GM18907 (cell line): Measurements from ENCODE around the gene SNED1.
"Not testable (repeated sequence)": the region's sequence is repeated elsewhere in the genome, so short reads cannot be mapped to it uniquely, and the experiment has no call there.

ENCODE experiments used
- ATAC-seq: cut with Tn5 transposase; IDR thresholded peaks from one replicate; pipeline ENCODE4 v1.9.1; 2021; ENCODE audit warnings: mild to moderate bottlenecking, moderate library complexity; ENCODE audit not compliant: unreplicated experiment

Gene SNED1

DNA sequence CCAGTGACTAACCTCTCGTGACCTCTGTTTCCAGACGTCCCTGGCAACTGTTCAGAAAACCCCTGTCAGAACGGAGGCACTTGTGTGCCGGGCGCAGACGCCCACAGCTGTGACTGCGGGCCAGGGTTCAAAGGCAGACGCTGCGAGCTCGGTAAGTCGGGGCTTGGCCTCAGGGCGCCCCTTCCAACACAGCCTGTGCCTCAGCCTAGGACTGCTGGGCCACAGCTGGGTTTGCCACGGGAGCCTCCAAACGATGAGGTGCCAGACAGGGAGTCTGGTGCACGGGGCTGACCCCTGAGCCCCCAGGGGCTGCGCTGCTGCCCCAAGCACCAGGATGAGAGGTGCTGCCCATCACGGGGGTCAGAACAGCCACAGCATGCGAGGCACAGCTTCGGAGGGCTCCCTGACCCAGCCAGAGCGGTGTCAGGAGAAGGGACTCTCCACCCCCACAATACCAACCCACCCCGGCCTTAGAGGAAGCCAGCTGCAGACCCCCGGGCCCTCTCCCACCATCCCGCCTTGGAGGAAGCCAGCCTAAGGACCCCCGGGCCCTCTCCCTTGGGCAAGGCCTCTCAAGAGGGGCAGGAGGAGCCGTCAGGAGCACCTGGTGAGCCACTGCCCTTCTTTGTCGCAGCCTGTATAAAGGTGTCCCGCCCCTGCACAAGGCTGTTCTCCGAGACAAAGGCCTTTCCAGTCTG, 83.4 kb downstream of the SNED1 start:
- ATAC-seq, result no peak

DNA sequence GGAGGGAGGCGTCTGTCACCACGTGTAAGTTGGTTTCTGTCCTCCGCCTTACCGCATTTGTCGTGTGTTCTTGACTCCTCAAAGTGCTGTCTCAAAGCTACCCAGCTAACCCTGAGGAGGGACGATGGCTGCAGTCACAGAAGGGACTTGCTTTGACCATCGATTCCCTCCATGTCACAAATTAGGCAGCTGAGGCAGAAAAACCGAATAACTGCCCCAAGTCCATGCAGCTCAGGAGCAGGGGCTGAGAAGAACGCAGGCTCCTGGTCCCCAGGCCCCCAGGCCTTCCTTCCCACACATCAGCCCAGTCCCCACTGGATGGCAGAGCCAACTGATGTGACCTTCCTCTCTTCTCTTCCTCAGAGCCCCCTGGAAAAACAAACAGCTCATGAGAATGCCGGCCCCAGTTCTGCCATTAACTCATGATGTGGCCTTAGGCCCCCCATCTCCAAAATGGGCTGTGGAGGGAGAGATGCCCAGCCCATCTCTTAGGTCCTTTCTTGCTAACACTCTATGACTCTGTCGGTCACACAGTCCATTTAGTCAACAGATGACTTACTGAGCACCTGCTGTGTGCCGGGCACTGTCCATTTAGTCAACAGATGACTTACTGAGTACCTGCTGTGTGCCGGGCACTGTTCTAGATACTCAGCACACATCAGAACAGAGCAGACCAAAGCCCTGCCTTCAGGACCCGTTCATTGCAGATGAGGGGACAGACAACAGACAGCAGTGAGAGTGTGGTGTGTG, 84.1 kb downstream of the SNED1 start:
- no peak for ATAC-seq

DNA sequence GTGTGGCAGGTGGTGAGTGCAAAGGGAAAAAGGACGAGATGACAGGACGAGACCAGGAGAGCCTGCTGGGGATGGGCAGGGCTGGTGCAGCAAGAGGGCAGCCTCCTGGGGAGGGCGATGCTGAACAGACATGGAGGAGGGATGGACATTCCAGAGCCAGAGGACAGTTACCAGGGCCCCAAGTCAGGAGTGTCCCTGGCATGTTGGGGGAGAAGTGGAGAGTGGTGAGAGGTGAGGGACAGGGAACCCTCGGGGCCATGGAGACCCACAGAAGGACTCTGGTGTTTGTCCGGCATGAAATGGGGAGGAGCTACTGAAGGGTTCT, 84.6 kb downstream of the SNED1 start:
- ATAC-seq, result no peak

DNA sequence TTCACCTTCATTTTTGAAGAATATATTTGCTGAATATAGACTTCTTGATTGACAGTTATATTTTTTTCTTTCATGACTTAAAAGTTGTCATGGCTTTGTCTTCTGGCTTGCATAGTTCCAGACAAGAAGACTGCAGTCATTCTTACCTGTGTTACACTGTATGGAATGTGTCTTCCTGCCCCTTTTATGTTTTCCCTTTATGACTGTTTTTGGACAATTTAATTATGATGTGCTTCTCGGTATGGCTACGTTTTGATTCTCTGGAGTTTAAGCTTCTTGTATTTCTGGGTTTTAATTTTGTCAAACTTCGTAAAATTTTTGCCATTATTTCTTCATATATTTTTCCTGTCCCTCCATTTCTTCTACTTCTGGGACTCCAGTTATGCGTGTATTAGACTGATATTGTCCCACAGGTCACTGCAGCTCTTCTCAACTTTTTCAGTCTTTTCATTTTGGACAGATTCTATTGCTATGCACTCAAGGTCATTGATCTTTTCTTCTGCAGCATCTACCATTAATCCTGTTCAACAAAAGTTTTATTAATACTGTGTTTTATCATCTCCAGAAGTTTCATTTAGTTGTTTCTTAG, 86.5 kb downstream of the SNED1 start:
- no peak for ATAC-seq

DNA sequence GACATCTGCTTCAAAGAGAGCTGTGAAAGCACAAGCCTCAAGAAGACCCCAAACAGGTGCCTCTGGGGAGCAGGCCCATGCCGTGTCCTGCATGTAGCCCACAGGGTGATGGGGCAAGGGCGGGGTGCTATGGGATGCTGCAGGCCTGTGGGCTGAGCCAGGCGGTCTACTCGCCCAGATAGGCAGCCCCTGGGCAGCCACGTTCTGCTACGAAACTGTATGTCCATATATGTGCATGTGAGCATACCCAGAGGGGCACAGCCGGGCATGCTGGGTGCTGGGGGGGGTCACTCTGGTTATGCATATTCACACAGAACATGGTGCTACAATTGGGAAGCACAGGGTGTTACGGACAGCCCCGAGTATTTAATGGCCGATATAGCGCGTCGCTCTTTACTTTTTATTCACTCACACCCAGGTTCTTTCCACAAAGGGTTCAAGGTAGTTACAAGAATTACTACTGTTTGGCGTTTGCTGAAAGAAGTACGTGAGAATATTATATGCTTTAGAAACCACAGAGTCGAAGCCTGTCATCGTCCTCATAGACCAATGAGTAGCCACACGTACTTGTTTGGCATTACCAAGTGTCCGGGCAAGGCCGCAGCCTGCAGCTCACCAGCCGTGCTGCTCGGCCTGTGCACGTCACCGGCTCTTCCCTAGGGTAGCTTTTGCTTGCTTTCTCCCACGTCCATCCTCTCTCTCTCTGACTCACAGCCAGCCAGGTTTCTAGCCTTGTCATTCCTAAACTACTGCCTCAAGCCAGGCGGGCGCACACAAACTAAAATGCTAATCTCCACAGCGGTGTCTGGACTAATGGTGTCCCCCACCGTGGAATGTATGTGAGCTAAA, 89.2 kb downstream of the SNED1 start:
- peak; percentile 49 for ATAC-seq

DNA sequence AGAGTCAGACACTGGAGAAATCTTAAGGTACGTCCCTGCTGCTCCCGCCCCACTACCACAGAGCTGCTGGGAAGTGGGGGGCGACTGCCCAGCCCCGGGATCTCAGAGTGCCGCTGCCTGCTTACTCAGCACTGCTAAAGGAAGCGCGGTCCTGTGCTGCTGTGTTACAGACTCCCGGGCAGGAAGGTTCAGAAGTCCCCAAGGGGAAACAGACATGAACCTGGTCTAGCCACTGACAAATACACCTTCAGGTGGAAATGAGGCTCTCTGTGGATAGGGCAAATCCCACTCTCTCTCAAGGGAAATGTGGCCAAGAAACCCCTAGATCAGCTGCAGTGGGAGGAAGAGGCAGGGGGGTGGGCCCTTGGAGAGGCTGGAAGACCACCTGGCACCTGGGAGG, 90.0 kb downstream of the SNED1 start:
- peak; percentile 49 for ATAC-seq

DNA sequence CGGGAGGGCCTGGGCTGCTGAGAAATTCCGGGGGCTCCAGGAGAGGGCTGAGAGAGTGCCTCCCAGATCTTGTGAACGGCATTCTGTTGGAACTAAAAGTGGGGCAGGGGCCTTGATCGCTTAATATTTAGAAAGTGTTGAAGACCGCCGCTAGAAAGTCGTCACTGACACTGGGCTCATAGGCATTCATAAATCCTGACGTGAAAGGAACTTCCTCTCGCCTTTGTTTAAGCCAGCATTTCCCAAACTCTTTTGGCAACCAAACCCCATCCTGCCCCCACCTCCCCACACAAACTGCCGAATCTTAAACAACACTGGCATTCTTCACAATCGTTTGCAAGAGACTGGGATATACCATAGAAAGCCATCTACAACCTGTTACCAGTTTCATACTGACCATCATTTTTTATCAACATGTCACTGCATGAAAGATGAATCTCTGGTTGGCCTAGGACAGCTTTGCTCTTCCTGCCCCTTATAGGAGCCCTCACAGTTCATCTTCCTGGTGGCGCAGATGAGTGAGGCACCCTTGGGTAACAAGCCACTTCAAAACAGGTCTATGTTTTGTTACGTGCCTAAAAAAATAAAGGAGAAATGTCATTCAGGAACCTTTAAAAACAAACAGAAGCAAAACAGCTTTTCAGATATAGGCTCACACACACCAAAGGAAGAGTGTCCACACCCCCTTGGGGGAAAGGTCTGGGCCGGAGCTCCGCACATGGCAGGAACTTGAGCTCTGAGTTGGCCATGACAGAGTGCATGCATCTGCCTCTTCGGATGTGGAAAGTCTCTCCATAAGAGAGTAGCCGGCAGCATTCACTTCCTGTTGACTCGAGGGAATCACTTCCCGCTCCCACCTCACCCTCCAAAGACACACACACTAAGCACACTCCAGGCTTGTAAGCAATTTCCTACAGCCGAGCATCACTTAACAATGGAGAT, 90.6 kb downstream of the SNED1 start:
- ATAC-seq, result no peak

DNA sequence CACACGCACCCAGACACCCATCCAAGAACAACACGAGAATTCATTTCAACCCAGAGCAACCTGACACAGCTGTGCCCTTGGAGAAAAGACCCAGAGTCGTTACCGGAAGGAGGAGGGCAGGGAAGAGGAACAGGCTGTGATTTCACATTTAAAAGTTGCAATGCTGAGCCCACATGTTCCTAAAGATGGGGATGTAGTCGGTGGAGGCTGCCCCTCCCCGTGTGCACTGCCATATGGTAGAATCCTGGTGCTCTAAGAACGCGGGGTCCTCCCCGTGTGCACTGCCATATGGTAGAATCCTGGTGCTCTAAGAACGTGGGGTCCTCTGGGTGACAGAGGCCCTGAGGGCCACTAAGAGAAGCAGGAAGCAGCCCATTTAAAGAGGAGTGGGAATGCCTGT, 92.8 kb downstream of the SNED1 start:
- ATAC-seq, result no peak

DNA sequence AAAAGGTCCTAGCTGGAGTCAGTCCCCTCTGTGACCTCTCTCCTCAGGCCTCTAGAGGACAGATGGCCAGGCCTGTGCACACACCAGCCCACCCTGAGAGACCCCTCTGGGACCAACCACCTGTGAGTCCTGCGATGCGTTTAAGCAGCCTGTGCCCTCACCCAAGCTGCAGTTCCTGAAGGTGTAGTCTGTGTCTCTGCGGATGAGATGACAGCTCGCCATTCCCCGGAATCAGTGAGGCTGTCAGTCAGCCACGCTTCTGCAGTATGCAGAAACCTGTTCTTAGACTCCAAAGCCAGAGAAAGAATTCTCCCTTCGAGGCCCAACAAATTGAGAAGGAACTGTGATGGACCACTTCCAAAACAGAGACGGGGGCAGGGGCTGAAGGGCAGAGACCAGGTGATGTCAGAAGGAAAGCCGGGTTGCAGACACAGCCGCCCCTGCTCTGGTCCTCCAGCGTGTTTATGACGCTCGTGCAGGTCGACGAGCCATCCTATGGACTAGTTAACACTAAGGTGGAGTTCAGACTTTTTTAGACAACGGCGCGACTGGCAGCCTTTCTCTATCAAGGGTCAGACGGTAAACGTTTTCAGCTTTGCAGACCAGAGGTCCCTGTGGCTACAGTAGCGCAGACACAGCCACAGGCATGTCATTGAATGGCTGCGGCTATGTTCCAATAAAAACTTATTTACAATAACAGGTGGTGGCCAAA, 93.5 kb downstream of the SNED1 start:
- no peak for ATAC-seq

DNA sequence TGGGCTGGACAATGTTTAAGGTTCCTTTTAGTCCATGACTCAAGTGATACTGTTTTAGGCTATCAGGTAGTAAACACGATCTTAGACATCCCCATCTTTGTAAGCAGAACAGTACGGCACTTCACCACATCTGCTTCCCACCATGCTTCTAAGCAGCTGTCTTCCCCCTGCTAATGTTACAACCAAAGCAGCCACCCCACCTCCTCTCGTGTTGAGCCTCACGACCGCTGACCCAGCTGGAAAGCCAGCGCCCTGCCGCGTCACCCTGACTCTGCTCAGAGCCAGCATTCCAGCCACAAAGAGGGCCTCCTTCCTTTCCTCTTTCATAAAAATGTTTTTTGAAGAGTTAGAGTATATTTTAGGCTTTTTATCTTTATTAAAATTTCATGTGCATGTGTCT, 94.3 kb downstream of the SNED1 start:
- no peak for ATAC-seq

DNA sequence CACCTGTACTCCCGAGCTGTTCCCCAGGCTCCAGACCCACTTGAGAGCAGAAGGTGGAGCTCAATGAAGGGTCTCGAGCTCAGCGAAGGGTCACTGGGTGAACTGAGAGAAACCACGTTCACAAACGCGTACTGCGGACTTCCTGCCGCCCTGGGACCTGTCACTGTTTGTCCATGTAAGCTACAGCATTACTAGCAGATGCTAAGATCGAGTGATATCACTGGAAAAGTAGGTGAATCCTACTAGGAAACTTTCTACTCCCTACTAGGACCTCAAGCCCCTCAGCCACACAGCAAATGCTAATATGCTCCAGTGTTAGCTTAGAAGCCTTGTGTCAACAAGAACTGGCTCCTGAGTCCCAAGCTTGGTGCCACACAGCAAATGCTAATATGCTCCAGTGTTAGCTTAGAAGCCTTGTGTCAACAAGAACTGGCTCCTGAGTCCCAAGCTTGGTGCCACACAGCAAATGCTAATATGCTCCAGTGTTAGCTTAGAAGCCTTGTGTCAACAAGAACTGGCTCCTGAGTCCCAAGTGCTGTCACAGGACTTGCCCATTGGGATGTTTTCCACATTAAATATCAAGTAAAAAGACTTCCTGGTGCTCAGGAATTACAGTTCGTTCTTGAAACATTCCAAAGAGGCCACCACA, 94.8 kb downstream of the SNED1 start:
- not testable (repeated sequence) for ATAC-seq

DNA sequence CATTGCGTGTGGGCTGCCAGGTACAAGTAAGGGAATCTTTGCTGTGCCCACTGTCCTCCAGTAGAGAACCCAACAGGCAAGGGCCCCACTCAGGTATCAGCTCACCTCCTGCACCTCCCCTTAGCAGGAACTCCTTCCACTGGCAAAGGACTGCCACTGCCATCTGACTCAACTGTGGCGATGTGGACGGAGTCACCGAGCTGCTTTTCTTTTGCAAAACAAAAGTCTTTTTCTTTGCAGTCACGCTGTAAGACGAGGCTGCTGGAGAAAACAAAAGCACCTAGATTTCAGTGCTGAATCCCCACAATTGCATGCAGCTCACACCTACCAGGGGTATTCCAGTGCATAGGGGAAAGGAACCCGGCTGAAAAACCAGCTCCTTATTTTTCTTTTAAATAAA, 95.8 kb downstream of the SNED1 start:
- no peak for ATAC-seq

DNA sequence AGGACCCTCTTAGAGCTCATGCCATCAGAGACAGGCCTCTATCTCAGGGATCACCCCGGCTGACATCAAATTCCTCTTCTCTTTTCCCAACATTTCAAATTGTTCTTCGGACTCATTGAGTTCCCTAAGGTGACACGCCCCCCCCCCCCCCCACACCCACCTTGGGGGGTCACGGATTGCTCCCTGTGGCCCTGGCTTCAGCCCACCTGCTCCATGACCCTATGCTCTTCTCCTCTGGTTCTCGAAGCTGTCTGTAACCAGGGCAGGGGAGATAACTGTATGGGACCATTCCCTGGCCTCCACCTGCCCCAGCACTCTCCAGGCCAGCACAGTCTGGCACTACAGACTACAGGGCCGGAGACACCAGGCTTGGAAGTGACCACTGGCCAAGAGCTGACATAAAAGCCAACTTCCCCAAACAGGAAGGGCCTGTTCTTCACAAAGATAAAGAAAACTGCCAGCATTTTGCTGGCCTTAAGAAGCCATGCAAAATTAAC, 96.6 kb downstream of the SNED1 start:
- ATAC-seq, result no peak

DNA sequence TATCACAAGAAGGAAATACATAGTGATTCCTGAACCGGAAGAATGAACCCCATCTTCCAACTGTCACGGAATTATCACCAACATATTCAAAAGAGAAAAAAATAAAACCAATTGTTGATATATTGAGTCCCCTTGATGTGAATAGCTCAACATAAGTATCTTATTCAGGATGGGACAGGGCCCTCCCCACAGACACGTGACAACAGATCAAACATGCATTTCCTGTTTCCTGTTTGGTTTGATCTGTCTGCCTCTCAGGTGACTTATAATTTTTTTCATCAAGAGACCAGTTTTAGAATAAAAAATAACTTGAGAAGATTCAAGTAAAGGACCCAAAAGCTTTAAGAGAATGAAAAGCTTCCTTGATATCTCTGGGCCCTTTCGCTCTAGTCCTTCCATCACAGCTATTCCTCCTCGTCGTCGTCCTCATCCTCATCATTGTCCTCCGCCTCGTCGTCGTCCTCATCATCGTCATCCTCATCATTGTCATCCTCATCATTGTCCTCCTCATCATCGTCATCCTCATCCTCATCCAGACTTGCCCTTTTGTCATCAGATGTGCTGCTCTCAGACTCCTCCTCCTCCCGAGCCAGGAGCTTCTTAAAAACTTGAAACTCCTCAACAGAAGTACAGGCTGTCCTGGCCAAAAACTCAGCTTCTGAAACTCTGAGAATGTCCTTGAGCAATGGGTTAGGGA, 97.3 kb downstream of the SNED1 start:
- no peak for ATAC-seq

DNA sequence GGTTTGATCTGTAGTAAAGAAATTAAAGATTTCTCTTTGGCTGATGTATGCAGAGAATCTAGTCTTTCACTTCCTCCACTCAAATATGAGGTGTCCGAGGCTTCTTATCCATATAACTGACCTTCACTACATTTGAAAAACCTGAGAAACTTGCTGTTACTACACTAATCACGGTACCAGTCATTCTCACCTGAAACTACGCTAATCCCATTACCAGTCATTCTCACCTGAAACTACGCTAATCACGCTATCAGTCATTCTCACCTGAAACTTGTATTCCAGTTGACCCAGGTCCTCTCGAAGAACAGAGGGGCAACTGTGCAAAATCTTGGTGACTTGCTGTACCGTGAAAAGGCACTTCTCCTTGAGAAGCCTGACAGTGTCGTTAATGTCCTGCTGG, 98.6 kb downstream of the SNED1 start:
- peak; percentile 41 for ATAC-seq

DNA sequence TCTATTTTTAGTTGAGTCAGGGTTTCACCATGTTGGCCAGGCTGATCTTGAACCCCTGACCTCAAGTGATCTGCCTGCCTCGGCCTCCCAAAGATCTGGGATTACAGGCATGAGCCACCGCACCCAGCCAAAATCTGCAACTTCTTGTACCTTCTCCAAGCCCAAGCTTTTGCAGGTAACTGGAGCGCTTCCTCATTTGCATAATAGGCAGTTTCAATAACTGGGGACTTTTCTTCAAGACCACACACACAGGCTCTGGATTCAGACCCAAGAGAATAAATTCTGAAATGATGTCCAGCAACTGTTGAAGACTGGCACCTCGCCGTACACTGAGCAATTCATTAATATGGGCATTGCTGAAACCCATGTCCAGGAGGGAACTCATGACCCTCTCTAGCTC, 100.8 kb downstream of the SNED1 start:
- ATAC-seq, result no peak

DNA sequence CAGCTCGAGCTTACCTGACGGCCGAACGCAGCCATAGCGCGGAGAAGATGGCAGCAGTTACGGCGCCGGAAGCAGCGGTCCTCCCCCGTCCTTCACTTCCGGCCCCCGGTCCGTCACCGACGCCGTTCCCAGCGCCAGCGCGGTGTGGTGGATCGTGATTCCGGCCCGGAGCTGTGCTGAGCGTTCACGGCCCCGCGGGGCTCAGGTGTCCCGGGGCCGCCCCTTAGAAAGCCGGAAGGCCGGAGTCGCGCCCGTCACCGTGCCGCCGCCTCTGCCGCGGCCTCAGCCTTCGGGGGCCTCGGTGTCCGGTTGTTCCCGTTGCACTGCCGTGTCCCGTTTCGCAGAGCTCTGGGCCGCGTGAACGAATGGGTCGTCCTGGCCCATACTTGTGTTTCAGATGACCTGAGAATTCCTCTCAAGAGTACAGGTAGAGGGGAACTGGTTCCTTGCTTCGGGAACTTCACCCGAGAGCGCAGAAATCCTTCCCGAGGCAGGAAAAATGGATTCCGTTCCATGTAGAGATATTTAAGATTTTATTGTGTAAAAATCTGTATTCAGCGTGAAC, 103.9 kb downstream of the SNED1 start, which contains the start of gene MTERF4:
MTERF4 (minus strand) TSS at position 49 of the 565 bp plus-strand sequence; CDS start at position 35, 14 bp downstream.
- ATAC-seq, result peak; percentile 82

DNA sequence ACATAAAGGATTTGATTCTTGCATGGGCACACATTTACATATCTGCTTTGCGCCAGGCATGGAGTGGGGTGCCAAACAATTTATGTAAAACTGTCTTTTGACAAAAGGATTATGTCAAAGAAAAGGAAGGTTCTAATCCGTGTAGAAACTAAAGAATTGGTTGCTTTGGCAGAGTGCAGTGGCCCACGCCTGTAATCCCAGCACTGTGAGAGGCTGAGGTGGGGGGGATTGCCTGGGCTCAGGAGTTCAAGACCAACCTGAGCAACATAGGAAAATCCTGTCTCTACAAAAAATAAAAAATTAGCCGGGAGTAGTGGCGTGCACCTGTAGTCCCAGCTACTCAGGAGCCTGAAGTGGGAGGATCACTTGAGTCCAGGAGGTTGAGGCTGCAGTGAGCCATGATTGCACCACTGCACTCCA, 104.8 kb downstream of the SNED1 start:
- no peak for ATAC-seq
